SK-N-SH (cell line): Measurements from ENCODE around the gene PBRM1. TPM values are rescaled to one million over a fixed set of nuclear protein-coding genes. Genes with fewer than 3 reads are reported as not detected.

Source experiments
- CTCF ChIA-PET: fragments of 300-600, 350-600 bp; formaldehyde crosslinking; extraction: SDS; loops from one replicate; lab custom pipeline; 2021; lab: Yijun Ruan, JAX
- POLR2A ChIA-PET: fragments of 350-600 bp; sonication (Branson Sonifier 250); formaldehyde crosslinking; extraction: SDS; loops from one replicate; lab custom pipeline; 2020; ENCODE audit warnings: antibody characterized with exemption, inconsistent platforms; lab: Yijun Ruan, JAX
- DNase-seq: peaks from one replicate; pipeline ENCODE4 v3.0.0; 2012
- H2AFZ ChIP-seq: fragments of 200-600 bp; sonication (generic); 2 replicates; pipeline ENCODE4 v1.8.1; 2016; ENCODE audit warnings: antibody characterized with exemption, mild to moderate bottlenecking, low read depth
- H3F3A ChIP-seq: fragments of 200-600 bp; sonication (generic); replicated peaks from 2 replicates; pipeline ENCODE3; 2016; ENCODE audit warnings: antibody characterized with exemption, mild to moderate bottlenecking; ENCODE audit not compliant: insufficient read depth
- H3K27ac ChIP-seq, 2 experiments: fragments of 200-500 bp in 1 of 2; fragments of 200-600 bp in 1 of 2; sonication (Bioruptor generic) in 1 of 2; sonication (generic), shearing (Covaris generic) in 1 of 2; 2 replicates each; pipeline versions ENCODE4 v1.5.1 to v1.6.1; 2014 to 2016; ENCODE audit warnings: low read depth in 2 of 2, inconsistent platforms in 1 of 2, low read length in 1 of 2, mild to moderate bottlenecking in 1 of 2, mixed read lengths in 1 of 2
- H3K27me3 ChIP-seq: fragments of 200-600 bp; sonication (generic), shearing (Covaris generic); 2 replicates; pipeline ENCODE4 v1.6.1; 2016; ENCODE audit warnings: mixed run types; ENCODE audit not compliant: insufficient read depth
- H3K36me3 ChIP-seq, 2 experiments: fragments of 200-500 bp in 1 of 2; fragments of 200-600 bp in 1 of 2; sonication (Bioruptor generic) in 1 of 2; sonication (generic) in 1 of 2; replicated peaks in 1 of 2; 2 replicates each; pipeline versions ENCODE3 to v1.5.1; 2014 to 2016; ENCODE audit warnings: low read length in 1 of 2, mild to moderate bottlenecking in 1 of 2; ENCODE audit not compliant: insufficient read depth in 2 of 2, control insufficient read depth in 1 of 2
- H3K4me1 ChIP-seq, 2 experiments: fragments of 200-500 bp in 1 of 2; fragments of 200-600 bp in 1 of 2; sonication (Bioruptor generic) in 1 of 2; sonication (generic), shearing (Covaris generic) in 1 of 2; 2 replicates each; pipeline versions ENCODE4 v1.5.1 to v1.6.1; 2014 to 2016; ENCODE audit warnings: low read depth in 1 of 2, low read length in 1 of 2, mixed run types in 1 of 2; ENCODE audit not compliant: insufficient read depth in 2 of 2, control insufficient read depth in 1 of 2
- H3K4me2 ChIP-seq: fragments of 200-600 bp; sonication (generic), shearing (Covaris generic); 2 replicates; pipeline ENCODE4 v1.6.1; 2017; ENCODE audit warnings: mixed run types
- H3K4me3 ChIP-seq, 2 experiments: fragments of 200-500 bp in 1 of 2; fragments of 200-600 bp in 1 of 2; sonication (Bioruptor generic) in 1 of 2; sonication (generic), shearing (Covaris generic) in 1 of 2; 2 replicates each; pipeline versions ENCODE4 v1.5.1 to v1.8.1; 2014 to 2016; ENCODE audit warnings: low read depth in 2 of 2, inconsistent platforms in 1 of 2, low read length in 1 of 2, mild to moderate bottlenecking in 1 of 2, mixed read lengths in 1 of 2, moderate library complexity in 1 of 2
- H3K79me2 ChIP-seq: fragments of 200-600 bp; sonication (generic); 2 replicates; pipeline ENCODE4 v1.8.1; 2017; ENCODE audit warnings: mild to moderate bottlenecking; ENCODE audit not compliant: insufficient read depth
- H3K9ac ChIP-seq: fragments of 200-600 bp; sonication (generic); 2 replicates; pipeline ENCODE4 v1.6.1; 2017; ENCODE audit warnings: mixed run types
- H3K9me2 ChIP-seq: fragments of 200-600 bp; sonication (generic); 2 replicates; pipeline ENCODE4 v1.6.1; 2017; ENCODE audit warnings: mixed run types
- H3K9me3 ChIP-seq: fragments of 200-600 bp; sonication (generic); 2 replicates; pipeline ENCODE4 v1.6.1; 2017; ENCODE audit warnings: mixed run types, mild to moderate bottlenecking, moderate library complexity
- H4K20me1 ChIP-seq: fragments of 200-600 bp; sonication (generic); 2 replicates; pipeline ENCODE4 v1.6.1; 2017; ENCODE audit warnings: mild to moderate bottlenecking, mixed run types; ENCODE audit not compliant: insufficient read depth
- EZH2phosphoT487 ChIP-seq: fragments of 200-600 bp; sonication (generic); IDR thresholded peaks from 2 replicates; pipeline ENCODE4 v1.6.1; 2017; ENCODE audit warnings: low read depth, mixed run types, mild to moderate bottlenecking, antibody characterized with exemption, moderate library complexity, borderline replicate concordance
- FOSL2 ChIP-seq: IDR thresholded peaks from 2 replicates; pipeline ENCODE4 v1.4.0; 2012; ENCODE audit warnings: low read depth, mild to moderate bottlenecking, moderate library complexity, borderline replicate concordance
- FOXJ3 ChIP-seq: sonication (generic); formaldehyde crosslinking; IDR thresholded peaks from 2 replicates; pipeline ENCODE4 v1.5.1; 2020; ENCODE audit warnings: mild to moderate bottlenecking, missing genetic modification reagents
- GATA2 ChIP-seq: sonication (generic); formaldehyde crosslinking; IDR thresholded peaks from 2 replicates; pipeline ENCODE4 v1.5.0; 2020; ENCODE audit warnings: mild to moderate bottlenecking, missing genetic modification reagents
- IRF3 ChIP-seq: fragments of 150-350 bp; IDR thresholded peaks from 2 replicates; pipeline ENCODE4 v1.6.1; 2016; ENCODE audit warnings: mild to moderate bottlenecking, low read depth, low read length
- JUND ChIP-seq: IDR thresholded peaks from 2 replicates; pipeline ENCODE4 v1.4.0; 2012
- MEF2A ChIP-seq: IDR thresholded peaks from 2 replicates; pipeline ENCODE4 v1.4.0; 2012; ENCODE audit warnings: low read depth, borderline replicate concordance
- MXI1 ChIP-seq: IDR thresholded peaks from 2 replicates; pipeline ENCODE4 v1.6.1; 2012; ENCODE audit warnings: mild to moderate bottlenecking, low read depth, low read length, improper control_type of control experiment
- NFIC ChIP-seq: IDR thresholded peaks from 2 replicates; pipeline ENCODE4 v1.4.0; 2012; ENCODE audit warnings: borderline replicate concordance
- NRF1 ChIP-seq: IDR thresholded peaks from 2 replicates; pipeline ENCODE4 v1.6.1; 2012; ENCODE audit warnings: low read depth, mild to moderate bottlenecking, low read length
- PBX3 ChIP-seq: IDR thresholded peaks from 2 replicates; pipeline ENCODE4; 2012
- POLR2AphosphoS5 ChIP-seq: IDR thresholded peaks from 2 replicates; pipeline ENCODE4 v1.6.1; 2012; ENCODE audit warnings: low read depth, low read length
- RAD21 ChIP-seq: IDR thresholded peaks from 2 replicates; pipeline ENCODE4 v1.6.1; 2012; ENCODE audit warnings: mild to moderate bottlenecking, low read length
- REST ChIP-seq: IDR thresholded peaks from 2 replicates; pipeline ENCODE4 v1.6.1; 2012; ENCODE audit warnings: mild to moderate bottlenecking, low read depth, low read length, moderate library complexity
- RFX5 ChIP-seq: IDR thresholded peaks from 2 replicates; pipeline ENCODE4 v1.6.1; 2012; ENCODE audit warnings: mild to moderate bottlenecking, improper control_type of control experiment, low read length
- RXRA ChIP-seq: IDR thresholded peaks from 2 replicates; pipeline ENCODE4 v1.4.0; 2012; ENCODE audit warnings: low read depth, mild to moderate bottlenecking, borderline replicate concordance
- TEAD4 ChIP-seq: IDR thresholded peaks from 2 replicates; pipeline ENCODE4 v1.4.0; 2012; ENCODE audit warnings: mild to moderate bottlenecking, borderline replicate concordance; ENCODE audit not compliant: insufficient read depth
- USF1 ChIP-seq: IDR thresholded peaks from 2 replicates; pipeline ENCODE4 v1.4.0; 2012; ENCODE audit warnings: low read depth, borderline replicate concordance
- USF2 ChIP-seq: fragments of 150-350 bp; IDR thresholded peaks from 2 replicates; pipeline ENCODE4 v1.6.1; 2017; ENCODE audit warnings: antibody characterized with exemption, low read length, low read depth, borderline replicate concordance
- ZBTB33 ChIP-seq: IDR thresholded peaks from 2 replicates; pipeline ENCODE4 v1.4.0; 2012; ENCODE audit warnings: low read depth, borderline replicate concordance
- WGBS: methylation state at CpG from one replicate; pipeline ENCODE4 v1.1.6; 2017; ENCODE audit warnings: low lambda C conversion rate; 5-methylcytosine and 5-hydroxymethylcytosine counted together
- polyA plus RNA-seq, 3 experiments: library from polyadenylated mRNA; depleted of rRNA; stranded (reverse); fragments of >200 nt; gene quantifications; 2 replicates each; pipeline ENCODE4 v1.2.3, GENCODE V29; 2012

PBRM1 gene
- polyA plus RNA-seq, 1 of the 3 experiments (the other 2 are of a cell fraction), result 14.3 TPM

- no peak overlapping the region for H3K4me2 ChIP-seq
- POLR2A ChIA-PET, result no interaction called here
- no peak for TF ChIP-seq GATA2 (CRISPR knock-in tag)
- TF ChIP-seq FOXJ3 (CRISPR knock-in tag), result no peak
- TF ChIP-seq IRF3, result no peak
- no peak for TF ChIP-seq FOSL2
- no peak for TF ChIP-seq USF2
- no peak for TF ChIP-seq ZBTB33
- TF ChIP-seq TEAD4, result no peak
- TF ChIP-seq REST, result no peak
- no peak for TF ChIP-seq NFIC
- no peak for TF ChIP-seq MXI1
- no peak for TF ChIP-seq MEF2A
- TF ChIP-seq RAD21, result no peak
- TF ChIP-seq EZH2phosphoT487, result no peak
- TF ChIP-seq USF1, result no peak
- TF ChIP-seq JUND, result no peak
- no peak for TF ChIP-seq RFX5
- TF ChIP-seq RXRA, result no peak
- TF ChIP-seq POLR2AphosphoS5, result no peak
- TF ChIP-seq PBX3, result no peak
- TF ChIP-seq NRF1, result no peak
- no peaks in the 10 kb centered on the region for H3K4me1 ChIP-seq
- CTCF ChIA-PET, result no interaction called here
- peaks cover 16% of the 10 kb centered on the region; the same call in 1 of the 2 replicates for H3K79me2 ChIP-seq
- no peak overlapping the region for H3K9ac ChIP-seq
- no peak overlapping the region for H2AFZ ChIP-seq
- no peak overlapping the region for H3K27ac ChIP-seq
- H3K9me2 ChIP-seq, result no peaks in the 10 kb centered on the region; the same call in 1 of the 2 replicates
- no peak overlapping the region for H3K4me3 ChIP-seq
- peaks cover 15% of the 10 kb centered on the region for H3F3A ChIP-seq
- no peaks in the 10 kb centered on the region for H4K20me1 ChIP-seq
- H3K27me3 ChIP-seq, result no peaks in the 10 kb centered on the region
- H3K36me3 ChIP-seq, result peaks cover 62 to 89% of the 10 kb centered on the region in 2 experiments
- H3K9me3 ChIP-seq, result no peaks in the 10 kb centered on the region
- 98% methylated on average over 6 of the region's 6 CpGs for WGBS
- no peak for DNase-seq
Observed at GRCh38 chr3:52645549-52645948, 40.2 kb downstream of the PBRM1 start.
